ENCODE measurements around the gene PDE6H. TPM values are rescaled to one million over a fixed set of nuclear protein-coding genes. Genes with fewer than 3 reads are reported as not detected.

The PDE6H gene
- total RNA-seq, 1 donor from 2014 or later, result not detected

DNA sequence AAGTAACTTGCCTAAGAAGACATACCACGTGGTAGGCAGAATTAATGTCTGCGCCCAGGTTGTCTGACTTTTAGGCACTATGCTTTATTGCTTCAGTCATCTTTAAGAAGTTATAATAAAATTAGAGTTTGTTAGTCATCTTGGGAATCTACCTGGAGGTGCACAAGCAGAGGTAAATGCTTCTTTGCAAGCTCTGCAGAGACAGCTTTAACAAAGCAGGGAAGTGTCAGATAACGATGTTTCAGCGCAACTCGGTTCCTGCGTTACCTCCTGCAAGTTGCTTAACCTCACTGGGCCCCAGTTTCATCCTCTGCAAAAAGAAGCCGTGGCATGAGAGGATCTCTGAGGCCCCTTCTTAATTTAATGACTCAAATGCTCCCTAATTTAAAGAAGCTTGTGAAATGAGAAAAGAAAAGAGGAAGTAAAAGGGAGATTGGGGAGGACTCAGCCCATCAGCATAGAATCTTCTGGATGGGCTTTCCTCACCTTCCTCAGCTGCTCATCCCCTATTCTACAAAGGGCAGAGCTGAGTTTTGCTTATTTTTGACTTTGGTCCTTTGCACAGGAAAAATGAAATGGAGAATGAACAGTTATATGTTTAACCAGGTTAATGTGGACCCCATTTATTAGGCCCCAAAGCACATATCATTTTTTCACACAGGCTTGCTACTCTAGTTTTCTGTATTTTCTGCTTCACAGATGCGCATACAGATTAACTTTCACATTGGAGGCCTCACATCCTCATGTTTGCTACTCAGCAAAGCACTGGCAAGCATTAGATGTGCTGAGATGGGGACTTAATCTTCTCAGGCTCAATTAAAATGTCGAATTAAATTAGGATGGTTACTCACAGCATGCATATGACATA, 16.6 kb upstream of the PDE6H start:
- Mint-ChIP-seq H3K9me3 (no peaks in the 10 kb centered on the region), H3K27ac (peak overlapping the region; percentile 100), H3K4me3 (peak overlapping the region; percentile 99), H3K4me1 (peaks cover 73% of the 10 kb centered on the region), H3K36me3 (ENCODE audit: low read depth) (peaks cover 46% of the 10 kb centered on the region), H3K27me3 (no peaks in the 10 kb centered on the region)
- intact Hi-C loops (cut with micrococcal nuclease), result loop anchor here (5.0 to 10.0 kb wide), 3 partner anchors 564 to 1851 kb away; partner anchors contain the start of genes GSG1 and STRAP
- DNase-seq, result peak; percentile 79

DNA sequence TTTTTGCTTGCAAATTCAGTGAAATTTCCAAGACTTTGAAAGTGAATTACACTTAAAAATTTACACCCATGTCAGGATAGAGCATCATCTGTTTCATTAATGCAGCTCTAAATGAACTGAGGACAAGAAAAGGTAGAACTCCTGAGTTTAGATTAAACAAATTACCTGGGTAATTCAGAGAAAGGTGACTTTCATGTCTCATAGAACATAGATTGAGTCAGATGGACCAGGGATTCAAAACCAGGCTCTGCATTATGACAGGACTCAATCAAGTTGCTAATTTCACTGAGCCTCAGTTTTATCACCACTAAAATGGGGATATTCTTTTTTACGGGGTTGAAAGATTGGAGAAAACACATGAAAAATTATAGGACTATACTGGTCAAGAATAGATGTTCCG, 15.9 kb upstream of the PDE6H start:
- H3K27ac Mint-ChIP-seq, result peak overlapping the region; percentile 100
- no peaks in the 10 kb centered on the region for H3K9me3 Mint-ChIP-seq
- intact Hi-C loops (cut with micrococcal nuclease), result loop anchor here (5.0 to 10.0 kb wide), 3 partner anchors 565 to 1852 kb away; partner anchors contain the start of genes GSG1 and STRAP
- H3K4me1 Mint-ChIP-seq, result peaks cover 67% of the 10 kb centered on the region
- peaks cover 43% of the 10 kb centered on the region for H3K36me3 Mint-ChIP-seq (ENCODE audit: low read depth)
- DNase-seq, result no peak
- H3K27me3 Mint-ChIP-seq, result no peaks in the 10 kb centered on the region
- peak overlapping the region; percentile 99 for H3K4me3 Mint-ChIP-seq

DNA sequence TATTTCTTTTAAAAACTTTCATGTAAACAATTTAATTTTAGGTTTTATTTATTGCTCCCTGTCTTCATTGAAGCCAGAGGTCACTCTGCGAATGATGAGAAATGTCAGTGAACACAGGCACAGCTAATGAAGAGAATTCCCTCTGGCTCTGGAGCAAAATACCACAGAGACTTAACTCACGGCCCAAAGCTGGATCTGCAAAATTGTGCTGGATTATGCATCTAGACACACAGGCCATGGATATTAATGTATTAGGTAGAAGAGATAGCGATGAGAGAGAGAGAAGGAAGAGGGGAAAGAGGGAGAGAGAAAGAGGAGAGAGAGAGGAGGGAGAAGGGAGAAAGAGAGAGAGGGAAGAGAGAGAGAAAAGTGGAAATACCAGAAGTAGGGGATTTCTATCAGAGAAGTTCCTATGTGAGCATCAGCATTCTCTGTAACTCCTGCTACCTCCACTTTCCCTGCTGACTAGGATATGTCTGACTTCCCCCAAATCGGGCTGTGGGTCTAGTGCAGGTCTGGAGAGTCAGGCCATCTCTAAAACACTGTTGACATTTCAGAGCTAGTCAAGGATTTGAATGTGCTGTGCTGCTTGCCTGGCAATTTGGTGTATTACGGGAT, 15.2 kb upstream of the PDE6H start:
- peak; percentile 65 for DNase-seq
- Mint-ChIP-seq H3K27ac (peak overlapping the region; percentile 100), H3K4me3 (peak overlapping the region; percentile 99), H3K36me3 (ENCODE audit: low read depth) (peaks cover 41% of the 10 kb centered on the region), H3K27me3 (no peaks in the 10 kb centered on the region), H3K9me3 (no peaks in the 10 kb centered on the region), H3K4me1 (peaks cover 62% of the 10 kb centered on the region)
- intact Hi-C loops (cut with micrococcal nuclease), result loop anchor here (5.0 to 10.0 kb wide), 3 partner anchors 565 to 1853 kb away; partner anchors contain the start of genes GSG1 and STRAP

DNA sequence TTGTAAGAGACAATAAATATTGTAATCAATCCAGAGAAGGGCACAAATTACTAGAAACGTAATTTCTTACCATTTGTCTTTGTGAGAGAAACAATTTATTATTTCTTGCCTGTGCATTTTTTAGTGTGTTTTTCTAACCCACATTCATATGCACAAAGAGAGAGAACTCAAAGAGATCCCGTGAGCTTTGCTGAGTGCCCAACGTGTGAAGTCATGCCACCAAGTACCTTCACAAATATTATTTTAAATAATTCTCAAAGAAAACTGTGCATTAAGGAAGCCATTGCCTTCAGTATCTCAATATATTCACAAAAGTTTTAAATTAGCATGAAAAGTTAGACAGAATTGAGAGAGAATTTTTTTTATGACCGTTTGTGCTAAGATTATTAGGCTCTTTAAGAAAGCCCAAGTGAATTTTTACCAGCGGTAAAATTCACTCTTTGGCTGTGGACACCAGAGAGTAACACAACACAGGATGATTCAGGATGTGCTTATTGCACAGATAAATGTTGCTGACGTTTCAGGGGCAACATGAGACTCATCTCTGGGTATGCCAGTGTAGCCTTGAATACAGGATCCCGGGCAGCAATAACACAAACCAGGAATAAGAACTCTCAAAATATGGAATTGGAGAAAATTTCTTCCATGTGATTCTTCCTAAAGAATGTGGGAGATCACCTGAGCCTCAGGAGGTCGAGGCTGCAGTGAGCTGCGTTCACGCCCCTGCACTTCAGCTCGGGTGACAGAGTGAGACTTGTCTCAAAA, 14.3 kb upstream of the PDE6H start:
- Mint-ChIP-seq H3K4me3 (peak overlapping the region; percentile 99), H3K4me1 (peaks cover 61% of the 10 kb centered on the region), H3K27me3 (no peaks in the 10 kb centered on the region), H3K36me3 (ENCODE audit: low read depth) (peaks cover 40% of the 10 kb centered on the region), H3K27ac (peak overlapping the region; percentile 100), H3K9me3 (no peaks in the 10 kb centered on the region)
- intact Hi-C loops (cut with micrococcal nuclease), result loop anchor here (5.0 to 10.0 kb wide), 3 partner anchors 566 to 1854 kb away; partner anchors contain the start of genes GSG1 and STRAP
- DNase-seq, result peak; percentile 67

- peaks cover 38% of the 10 kb centered on the region for H3K36me3 Mint-ChIP-seq (ENCODE audit: low read depth)
- H3K4me1 Mint-ChIP-seq, result peaks cover 61% of the 10 kb centered on the region
- no peaks in the 10 kb centered on the region for H3K9me3 Mint-ChIP-seq
- no peaks in the 10 kb centered on the region for H3K27me3 Mint-ChIP-seq
- H3K27ac Mint-ChIP-seq, result peak overlapping the region; percentile 100
- intact Hi-C loops (cut with micrococcal nuclease), result loop anchor here (5.0 to 10.0 kb wide), 3 partner anchors 567 to 1854 kb away; partner anchors contain the start of genes GSG1 and STRAP
- DNase-seq, result peak; percentile 75
- peak overlapping the region; percentile 99 for H3K4me3 Mint-ChIP-seq
These were observed 13.8 kb upstream of the PDE6H start for GRCh38 chr12:14959126-14959440.

DNA sequence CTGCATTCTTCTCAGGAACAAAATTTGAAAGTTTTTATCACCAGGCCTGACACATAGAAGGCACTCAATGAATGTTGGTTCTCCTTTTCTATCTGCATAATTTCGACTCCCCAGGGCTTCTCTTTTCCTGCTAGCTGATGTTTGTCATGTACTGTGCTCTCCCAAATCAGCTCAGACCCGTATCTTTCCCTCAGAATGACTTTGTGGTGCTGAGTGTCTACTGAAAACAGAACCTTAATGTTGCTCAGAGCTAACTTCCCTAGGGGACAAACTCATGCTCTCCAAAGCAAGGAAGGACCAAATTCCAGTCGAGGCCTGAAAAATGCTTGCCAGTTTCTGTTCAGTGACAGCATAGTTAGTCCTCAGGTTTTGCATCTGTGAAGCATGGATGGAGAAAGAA, 13.4 kb upstream of the PDE6H start:
- Mint-ChIP-seq H3K9me3 (no peaks in the 10 kb centered on the region), H3K4me3 (peak overlapping the region; percentile 99), H3K27ac (peak overlapping the region; percentile 100), H3K36me3 (ENCODE audit: low read depth) (peaks cover 36% of the 10 kb centered on the region), H3K4me1 (peaks cover 58% of the 10 kb centered on the region), H3K27me3 (no peaks in the 10 kb centered on the region)
- DNase-seq, result peak; percentile 63
- intact Hi-C loops (cut with micrococcal nuclease), result loop anchor here (5.0 to 10.0 kb wide), 3 partner anchors 567 to 1855 kb away; partner anchors contain the start of genes GSG1 and STRAP

DNA sequence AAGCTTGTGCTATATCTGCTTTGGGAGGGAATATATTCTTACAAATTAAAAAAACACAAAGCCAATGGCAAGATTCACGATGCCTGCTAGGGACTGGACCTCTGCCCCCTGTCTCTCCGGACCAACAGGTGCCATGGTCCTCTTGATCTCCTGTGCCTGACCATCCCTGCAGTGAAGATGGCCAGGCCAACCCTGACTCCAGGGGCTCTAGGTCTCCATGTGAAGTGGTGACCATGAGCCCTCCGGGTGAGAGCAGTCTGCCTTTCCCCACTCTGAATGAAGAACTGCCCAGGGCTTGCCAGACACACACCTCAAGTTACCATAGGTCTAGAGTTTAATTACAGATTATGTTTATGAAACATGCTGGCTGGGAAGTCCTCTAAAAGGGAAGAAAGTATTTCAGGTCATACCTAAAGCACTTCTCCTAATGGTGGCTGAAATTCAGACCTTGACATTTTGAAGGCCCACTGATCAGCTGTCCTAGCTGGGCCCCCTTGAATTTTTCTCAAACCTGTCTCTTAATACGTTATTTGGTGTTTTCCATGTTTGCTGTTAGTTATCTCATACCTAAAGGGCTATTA, 12.8 kb upstream of the PDE6H start:
- H3K4me1 Mint-ChIP-seq, result peaks cover 59% of the 10 kb centered on the region
- H3K27me3 Mint-ChIP-seq, result no peaks in the 10 kb centered on the region
- peak overlapping the region; percentile 99 for H3K4me3 Mint-ChIP-seq
- peak; percentile 66 for DNase-seq
- peak overlapping the region; percentile 100 for H3K27ac Mint-ChIP-seq
- intact Hi-C loops (cut with micrococcal nuclease), result loop anchor here (2.0 to 10.0 kb wide), 8 partner anchors 37 to 1855 kb away; partner anchors contain the start of genes C12orf60, GSG1, STRAP and WBP11
- H3K36me3 Mint-ChIP-seq (ENCODE audit: low read depth), result peaks cover 34% of the 10 kb centered on the region
- peaks cover 2% of the 10 kb centered on the region for H3K9me3 Mint-ChIP-seq

- Mint-ChIP-seq H3K36me3 (ENCODE audit: low read depth) (peaks cover 34% of the 10 kb centered on the region), H3K27ac (peak overlapping the region; percentile 100), H3K4me1 (peaks cover 60% of the 10 kb centered on the region), H3K9me3 (peaks cover 3% of the 10 kb centered on the region), H3K27me3 (no peaks in the 10 kb centered on the region), H3K4me3 (peak overlapping the region; percentile 99)
- intact Hi-C loops (cut with micrococcal nuclease), result loop anchor here (1.0 to 10.0 kb wide), 9 partner anchors 9 to 594 kb away; partner anchors contain the start of genes C12orf60 and WBP11
- DNase-seq, result peak; percentile 85
These were observed 12.0 kb upstream of the PDE6H start for GRCh38 chr12:14960548-14961465.

DNA sequence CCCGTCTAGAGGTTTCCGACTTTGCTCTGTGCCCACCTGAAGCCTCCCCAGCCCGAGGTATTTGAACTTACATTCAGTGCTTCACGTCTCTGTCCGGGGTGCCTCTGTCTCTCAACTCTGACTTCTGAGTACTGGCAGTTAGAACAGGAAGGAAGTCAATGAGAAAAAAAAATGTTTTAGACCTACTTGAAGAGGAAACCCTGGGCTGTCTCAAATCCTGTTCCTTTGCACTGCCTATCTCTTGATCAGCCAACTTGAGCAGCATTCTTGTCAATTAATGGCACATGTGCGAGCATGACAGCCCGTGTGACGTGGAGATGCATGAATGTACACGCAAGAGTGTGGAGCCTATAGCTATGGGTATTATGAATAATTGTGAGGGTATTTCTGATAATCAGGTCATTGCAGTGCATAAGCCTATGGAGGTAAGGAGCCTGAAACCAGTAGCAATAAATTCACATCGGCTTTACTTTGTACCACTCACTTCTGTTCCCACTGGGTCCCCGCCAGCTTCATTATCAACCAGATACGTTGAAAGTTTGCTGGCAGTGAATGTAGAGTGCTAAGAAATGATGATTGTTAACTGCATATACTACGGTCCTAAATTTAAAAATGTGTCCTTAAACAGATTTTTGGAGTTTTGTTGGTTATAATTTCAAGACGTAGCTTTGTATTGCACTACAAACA, 11.2 kb upstream of the PDE6H start, which contains the start of gene ARHGDIB:
Gene ARHGDIB, minus strand, starts transcription at position 136 of the 687 bp plus-strand sequence. CDS start 10,889 bp downstream, outside the sequence.
- no peaks in the 10 kb centered on the region for H3K27me3 Mint-ChIP-seq
- H3K4me3 Mint-ChIP-seq, result peak within 1 kb of the TSS; percentile 99
- peak within 1 kb of the TSS; percentile 100 for H3K27ac Mint-ChIP-seq
- peak; percentile 94 for DNase-seq
- H3K9me3 Mint-ChIP-seq, result peaks cover 3% of the 10 kb centered on the region
- peaks cover 53% of the 10 kb centered on the region for H3K4me1 Mint-ChIP-seq
- intact Hi-C loops (cut with micrococcal nuclease), result loop anchor here (1.0 to 10.0 kb wide), 9 partner anchors 9 to 595 kb away; partner anchors contain the start of genes C12orf60 and WBP11
- peaks cover 34% of the 10 kb centered on the region for H3K36me3 Mint-ChIP-seq (ENCODE audit: low read depth)

DNA sequence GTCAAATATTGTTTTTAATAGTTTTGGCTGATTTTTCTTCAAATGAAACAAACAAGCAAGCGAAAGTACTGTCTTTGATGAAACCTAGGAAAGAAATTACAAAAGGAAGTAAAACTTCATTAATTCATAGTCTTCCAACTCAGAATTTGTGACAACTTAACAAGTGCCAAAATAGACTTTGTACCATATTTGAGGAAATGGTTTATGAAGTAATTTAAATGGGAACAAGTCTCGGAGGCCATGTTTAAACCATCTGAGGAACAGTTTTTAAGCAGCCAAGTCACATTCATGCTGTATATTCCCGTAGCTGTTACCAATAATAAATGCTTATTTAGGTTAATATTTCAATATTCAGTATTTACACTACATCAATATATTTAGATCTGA, 10.7 kb upstream of the PDE6H start:
- Mint-ChIP-seq H3K9me3 (peaks cover 3% of the 10 kb centered on the region), H3K4me3 (peak overlapping the region; percentile 99), H3K36me3 (ENCODE audit: low read depth) (peaks cover 30% of the 10 kb centered on the region), H3K4me1 (peaks cover 48% of the 10 kb centered on the region), H3K27me3 (no peaks in the 10 kb centered on the region), H3K27ac (peak overlapping the region; percentile 100)
- intact Hi-C loops (cut with micrococcal nuclease), result loop anchor here (5.0 to 10.0 kb wide), 2 partner anchors 35 to 583 kb away; no protein-coding TSS in a partner anchor
- no peak for DNase-seq

DNA sequence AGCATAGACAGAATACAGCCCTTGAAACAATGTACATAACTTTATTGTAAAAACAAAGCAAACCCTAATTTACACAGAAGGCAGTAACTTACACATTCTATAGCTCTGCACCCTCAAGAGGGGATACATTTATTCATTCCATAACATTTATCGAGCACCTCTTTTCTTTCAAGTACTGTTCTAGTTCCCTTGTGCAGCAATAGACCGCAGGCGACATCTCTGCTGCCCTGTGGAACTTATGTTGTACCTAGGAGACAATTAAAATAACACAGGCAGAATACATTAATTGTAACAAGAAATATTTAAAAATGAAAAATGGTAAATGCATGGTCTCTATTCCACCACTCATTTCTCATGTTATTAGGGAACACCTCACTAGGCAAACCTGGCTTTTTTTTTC, 10.0 kb upstream of the PDE6H start:
- intact Hi-C loops (cut with micrococcal nuclease), result loop anchor here (5.0 to 10.0 kb wide), 2 partner anchors 35 to 582 kb away; no protein-coding TSS in a partner anchor
- peaks cover 27% of the 10 kb centered on the region for H3K36me3 Mint-ChIP-seq (ENCODE audit: low read depth)
- no peaks in the 10 kb centered on the region for H3K27me3 Mint-ChIP-seq
- peak overlapping the region; percentile 99 for H3K4me3 Mint-ChIP-seq
- H3K4me1 Mint-ChIP-seq, result peaks cover 42% of the 10 kb centered on the region
- peaks cover 3% of the 10 kb centered on the region for H3K9me3 Mint-ChIP-seq
- H3K27ac Mint-ChIP-seq, result peak overlapping the region; percentile 100
- peak; percentile 64 for DNase-seq

Data from activated CD4-positive, alpha-beta T cell treated with anti-CD3 and anti-CD28 coated beads, Interleukin-2, amount 10 ng/mL, durations not matched to agents 24 days and 14 days (primary cell).